IMR-90 (cell line): ENCODE results near the gene MEIOB. TPM values are rescaled to one million over a fixed set of nuclear protein-coding genes. Genes with fewer than 3 reads are reported as not detected.

Source experiments
- ATAC-seq: fragments of 200-7000 bp; cut with Tn5 transposase; 2 replicates; pipeline ENCODE4 v1.9.1; 2020; ENCODE audit warnings: low read depth, mild to moderate bottlenecking, moderate library complexity
- BruUV-seq: library from RNA; stranded (reverse); fragments of 400-500 nt; replicated peaks from 2 replicates; lab custom pipeline; 2021; lab: Mats Ljungman, UMichigan
- CTCF ChIA-PET: fragments of 300-600 bp; formaldehyde crosslinking; extraction: SDS; loops from one replicate; lab custom pipeline; 2021; ENCODE audit warnings: antibody characterized with exemption; lab: Yijun Ruan, JAX
- POLR2A ChIA-PET: fragments of 300-600 bp; sonication (Branson Sonifier 250); formaldehyde crosslinking; loops from one replicate; lab custom pipeline; 2022; ENCODE audit warnings: antibody characterized with exemption; ENCODE audit not compliant: unreplicated experiment; lab: Charles Lee
- DNase-seq: peaks from one replicate; pipeline ENCODE4 v3.0.0; 2013
- H2AFZ ChIP-seq: replicated peaks from 2 replicates; pipeline ENCODE3; 2013; ENCODE audit warnings: low read length, mild to moderate bottlenecking; ENCODE audit not compliant: poor library complexity
- H2AK5ac ChIP-seq: 2 replicates; pipeline ENCODE4 v1.6.1; 2013; ENCODE audit warnings: low read depth, low read length, inconsistent platforms
- H2AK9ac ChIP-seq: replicated peaks from 2 replicates; pipeline ENCODE3; 2013; ENCODE audit warnings: mild to moderate bottlenecking, low read depth, low read length, moderate library complexity; ENCODE audit not compliant: poor library complexity
- H2BK120ac ChIP-seq: 2 replicates; pipeline ENCODE4 v1.6.1; 2013; ENCODE audit warnings: low read depth, low read length, inconsistent platforms
- H2BK15ac ChIP-seq: 3 replicates; pipeline ENCODE4 v1.6.1; 2013; ENCODE audit warnings: low read depth, low read length, inconsistent platforms
- H2BK20ac ChIP-seq: 2 replicates; pipeline ENCODE4 v1.6.1; 2013; ENCODE audit warnings: low read depth, mild to moderate bottlenecking, inconsistent platforms, low read length, moderate library complexity
- H2BK5ac ChIP-seq: 2 replicates; pipeline ENCODE4 v1.6.1; 2013; ENCODE audit warnings: mild to moderate bottlenecking, low read depth, low read length, inconsistent platforms; ENCODE audit not compliant: poor library complexity, severe bottlenecking
- H3K14ac ChIP-seq: replicated peaks from 2 replicates; pipeline ENCODE4 v1.6.1; 2013; ENCODE audit warnings: low read depth, low read length, inconsistent platforms
- H3K18ac ChIP-seq: 2 replicates; pipeline ENCODE4 v1.6.1; 2013; ENCODE audit warnings: low read depth, low read length, control low read depth
- H3K23ac ChIP-seq: 2 replicates; pipeline ENCODE4 v1.6.1; 2013; ENCODE audit warnings: low read depth, low read length, inconsistent platforms
- H3K27ac ChIP-seq: 2 replicates; pipeline ENCODE4 v1.5.1; 2013; ENCODE audit warnings: mild to moderate bottlenecking, control low read depth, low read length; ENCODE audit not compliant: insufficient read depth
- H3K27me3 ChIP-seq: 2 replicates; pipeline ENCODE4 v1.6.1; 2013; ENCODE audit warnings: low read length; ENCODE audit not compliant: control insufficient read depth, insufficient read depth
- H3K36me3 ChIP-seq: 2 replicates; pipeline ENCODE4 v1.6.1; 2013; ENCODE audit warnings: low read length, mixed read lengths; ENCODE audit not compliant: control insufficient read depth, insufficient read depth
- H3K4ac ChIP-seq: 2 replicates; pipeline ENCODE4 v1.6.1; 2013; ENCODE audit warnings: low read depth, low read length, inconsistent platforms
- H3K4me1 ChIP-seq: 2 replicates; pipeline ENCODE4 v1.6.1; 2013; ENCODE audit warnings: low read length, mixed read lengths; ENCODE audit not compliant: control insufficient read depth, insufficient read depth
- H3K4me2 ChIP-seq: 2 replicates; pipeline ENCODE4 v1.6.1; 2013; ENCODE audit warnings: low read depth, mild to moderate bottlenecking, control low read depth, low read length, moderate library complexity
- H3K4me3 ChIP-seq: 2 replicates; pipeline ENCODE4 v1.5.1; 2013; ENCODE audit warnings: low read depth, mild to moderate bottlenecking, control low read depth, low read length, moderate library complexity; ENCODE audit not compliant: insufficient read depth
- H3K56ac ChIP-seq: 2 replicates; pipeline ENCODE4 v1.6.1; 2013; ENCODE audit warnings: low read length, inconsistent platforms; ENCODE audit not compliant: insufficient read depth; ENCODE audit errors: extremely low read depth
- H3K79me1 ChIP-seq, 2 experiments: 2 replicates each; pipeline ENCODE4 v1.6.1; 2013; ENCODE audit warnings: low read length in 2 of 2, inconsistent platforms in 1 of 2, low read depth in 1 of 2
- H3K9ac ChIP-seq: 2 replicates; pipeline ENCODE4 v1.6.1; 2013; ENCODE audit warnings: low read depth, low read length, control low read depth
- H3K9me1 ChIP-seq: 2 replicates; pipeline ENCODE4 v1.6.1; 2013; ENCODE audit warnings: low read length, inconsistent platforms; ENCODE audit not compliant: insufficient read depth
- H3K9me3 ChIP-seq: 2 replicates; pipeline ENCODE4 v1.6.1; 2013; ENCODE audit warnings: low read length; ENCODE audit not compliant: control insufficient read depth, insufficient read depth
- H4K20me1 ChIP-seq: 2 replicates; pipeline ENCODE4 v1.6.1; 2013; ENCODE audit warnings: low read length, inconsistent platforms; ENCODE audit not compliant: insufficient read depth
- H4K5ac ChIP-seq: 2 replicates; pipeline ENCODE4 v1.6.1; 2013; ENCODE audit warnings: mild to moderate bottlenecking, low read depth, low read length, control low read depth
- H4K8ac ChIP-seq, 2 experiments: 2 replicates each; pipeline ENCODE4 v1.6.1; 2013; ENCODE audit warnings: low read depth in 2 of 2, low read length in 2 of 2, control low read depth in 1 of 2, inconsistent platforms in 1 of 2
- H4K91ac ChIP-seq: 2 replicates; pipeline ENCODE4 v1.6.1; 2013; ENCODE audit warnings: low read depth, low read length, inconsistent platforms; ENCODE audit not compliant: insufficient read depth
- BHLHE40 ChIP-seq: fragments of 150-350 bp; IDR thresholded peaks from 2 replicates; pipeline ENCODE4 v1.6.1; 2016; ENCODE audit warnings: mild to moderate bottlenecking, low read depth, low read length
- CHD1 ChIP-seq: IDR thresholded peaks from 2 replicates; pipeline ENCODE4 v1.6.1; 2012; ENCODE audit warnings: low read depth, low read length, improper control_type of control experiment
- FOS ChIP-seq: fragments of 150-350 bp; IDR thresholded peaks from 2 replicates; pipeline ENCODE4 v1.6.1; 2016; ENCODE audit warnings: low read depth, low read length
- MAZ ChIP-seq: IDR thresholded peaks from 2 replicates; pipeline ENCODE4 v1.6.1; 2012; ENCODE audit warnings: low read depth, mild to moderate bottlenecking, low read length, improper control_type of control experiment, moderate library complexity, borderline replicate concordance
- POLR2A ChIP-seq: IDR thresholded peaks from 2 replicates; pipeline ENCODE4 v1.6.1; 2012; ENCODE audit warnings: mild to moderate bottlenecking, low read depth, low read length
- RAD21 ChIP-seq: IDR thresholded peaks from 2 replicates; pipeline ENCODE4 v1.6.1; 2012; ENCODE audit warnings: low read length, improper control_type of control experiment
- RCOR1 ChIP-seq: IDR thresholded peaks from 2 replicates; pipeline ENCODE4 v1.6.1; 2012; ENCODE audit warnings: mild to moderate bottlenecking, low read length, improper control_type of control experiment; ENCODE audit not compliant: insufficient replicate concordance
- RFX5 ChIP-seq: IDR thresholded peaks from 2 replicates; pipeline ENCODE4 v1.8.0; 2012; ENCODE audit warnings: low read depth, mild to moderate bottlenecking, low read length, moderate library complexity
- WGBS, 2 experiments: methylation state at CpG; one replicate each; pipeline versions ENCODE4 v1.1.5 to v1.1.7; 2013; ENCODE audit warnings: missing lambda C conversion rate in 2 of 2; ENCODE audit not compliant: insufficient read length in 1 of 2; ENCODE audit errors: extremely low coverage in 2 of 2; 5-methylcytosine and 5-hydroxymethylcytosine counted together
- dilution Hi-C: fragments of 300-500 bp; cut with HindIII; formaldehyde crosslinking; loops from one replicate; pipeline ENCODE4 v1.14.3; 2018; ENCODE audit warnings: low sequenced_read_pairs; ENCODE audit not compliant: unreplicated experiment
- in situ Hi-C: fragments of 300-500 bp; cut with MboI; formaldehyde crosslinking; loops from 3 replicates; pipeline ENCODE4 v1.14.3; 2019; ENCODE audit warnings: low sequenced_read_pairs, inconsistent platforms, mixed read lengths
- intact Hi-C: fragments of 100-400 bp; cut with micrococcal nuclease; formaldehyde crosslinking; loops from 2 replicates; pipeline ENCODE4 v1.10.0; 2022
- polyA plus RNA-seq, 3 experiments: library from polyadenylated mRNA; depleted of rRNA; stranded (reverse); fragments of >200 nt; gene quantifications; 2 replicates each; pipeline ENCODE4 v1.2.3, GENCODE V29; 2012; ENCODE audit warnings: low replicate concordance in 1 of 3
- total RNA-seq: library from RNA; depleted of rRNA; stranded (reverse); fragments of >200 nt; gene quantifications from 2 replicates; pipeline ENCODE4 v1.2.3, GENCODE V29; 2012
- TF ChIP-seq, protein P1 (sequence below): conservative IDR thresholded peaks from 2 replicates; pipeline ENCODE4 v1.5.1; 2012; ENCODE audit warnings: mild to moderate bottlenecking, low read depth, low read length, improper control_type of control experiment

MEIOB gene
- total and polyA plus RNA-seq, 2 of the 4 experiments (the other 2 are of a cell fraction): 0.14 TPM; not detected in 1

DNA sequence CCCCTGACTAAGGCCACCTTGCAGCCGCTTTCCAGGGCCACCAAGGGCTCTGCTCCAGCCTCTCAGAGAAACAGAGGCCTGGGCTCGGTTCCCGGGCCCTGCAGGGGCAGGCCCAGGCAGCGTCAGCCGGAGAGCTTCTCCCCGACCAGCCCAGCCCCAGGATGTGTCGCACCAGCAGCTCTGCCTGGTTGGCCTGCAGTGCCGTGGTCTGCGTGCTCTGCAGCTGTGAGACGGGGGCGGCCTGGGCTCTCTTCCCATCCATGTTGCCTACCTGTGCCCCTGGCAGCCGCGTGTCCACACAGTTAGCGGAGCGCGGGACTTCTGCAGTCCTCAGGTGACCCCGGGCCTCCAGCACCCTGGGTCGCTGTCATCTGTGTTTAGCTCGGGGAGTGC is 83.3 kb downstream of the MEIOB start:
- Histone ChIP-seq H3K4ac (no peak overlapping the region), H3K4me1 (no peaks in the 10 kb centered on the region), H3K9me1 (peaks cover 4% of the 10 kb centered on the region; the same call in 1 of the 2 replicates), H3K14ac (no peak overlapping the region), H3K27me3 (no peaks in the 10 kb centered on the region), H4K8ac (no peak overlapping the region), H3K79me1 (peaks cover 12 to 34% of the 10 kb centered on the region in 2 experiments; a peak in 3 of 4 replicates), H3K27ac (no peak overlapping the region), H2BK20ac (no peak overlapping the region), H3K36me3 (peaks cover 36% of the 10 kb centered on the region), H3K56ac (no peak overlapping the region), H3K18ac (no peak overlapping the region), H3K4me2 (no peak overlapping the region), H4K20me1 (peaks cover 37% of the 10 kb centered on the region), H3K9me3 (no peaks in the 10 kb centered on the region), H4K5ac (no peak overlapping the region), H2BK5ac (no peak overlapping the region), H2BK120ac (no peak overlapping the region), H2AK9ac (no peak overlapping the region), H3K4me3 (no peak overlapping the region), H3K9ac (no peak overlapping the region), H2AFZ (no peak overlapping the region), H4K91ac (no peak overlapping the region), H2BK15ac (no peak overlapping the region), H3K23ac (no peak overlapping the region), H2AK5ac (no peak overlapping the region)
- no peak for TF ChIP-seq BHLHE40
- no peak for TF ChIP-seq MAZ
- TF ChIP-seq, protein P1, sequence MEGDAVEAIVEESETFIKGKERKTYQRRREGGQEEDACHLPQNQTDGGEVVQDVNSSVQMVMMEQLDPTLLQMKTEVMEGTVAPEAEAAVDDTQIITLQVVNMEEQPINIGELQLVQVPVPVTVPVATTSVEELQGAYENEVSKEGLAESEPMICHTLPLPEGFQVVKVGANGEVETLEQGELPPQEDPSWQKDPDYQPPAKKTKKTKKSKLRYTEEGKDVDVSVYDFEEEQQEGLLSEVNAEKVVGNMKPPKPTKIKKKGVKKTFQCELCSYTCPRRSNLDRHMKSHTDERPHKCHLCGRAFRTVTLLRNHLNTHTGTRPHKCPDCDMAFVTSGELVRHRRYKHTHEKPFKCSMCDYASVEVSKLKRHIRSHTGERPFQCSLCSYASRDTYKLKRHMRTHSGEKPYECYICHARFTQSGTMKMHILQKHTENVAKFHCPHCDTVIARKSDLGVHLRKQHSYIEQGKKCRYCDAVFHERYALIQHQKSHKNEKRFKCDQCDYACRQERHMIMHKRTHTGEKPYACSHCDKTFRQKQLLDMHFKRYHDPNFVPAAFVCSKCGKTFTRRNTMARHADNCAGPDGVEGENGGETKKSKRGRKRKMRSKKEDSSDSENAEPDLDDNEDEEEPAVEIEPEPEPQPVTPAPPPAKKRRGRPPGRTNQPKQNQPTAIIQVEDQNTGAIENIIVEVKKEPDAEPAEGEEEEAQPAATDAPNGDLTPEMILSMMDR: no peak
- no peak for TF ChIP-seq RCOR1
- TF ChIP-seq RAD21: no peak
- TF ChIP-seq RFX5: no peak
- no peak for TF ChIP-seq FOS
- no peak for TF ChIP-seq POLR2A
- TF ChIP-seq CHD1: no peak
- dilution Hi-C loops (no loop called here), in situ Hi-C loops (no loop called here), intact Hi-C loops (no loop called here)
- no TSS peak for BruUV-seq
- POLR2A ChIA-PET: no interaction called here
- DNase-seq (no peak), ATAC-seq (no peak)
- WGBS, 2 experiments: 79% methylated on average over 15 of the region's 19 CpGs; no CpG with 5 or more reads in 1 of the 2 experiments
- CTCF ChIA-PET: no interaction called here
